ENCODE data around the gene SLC9A5.

SLC9A5 gene

DNA sequence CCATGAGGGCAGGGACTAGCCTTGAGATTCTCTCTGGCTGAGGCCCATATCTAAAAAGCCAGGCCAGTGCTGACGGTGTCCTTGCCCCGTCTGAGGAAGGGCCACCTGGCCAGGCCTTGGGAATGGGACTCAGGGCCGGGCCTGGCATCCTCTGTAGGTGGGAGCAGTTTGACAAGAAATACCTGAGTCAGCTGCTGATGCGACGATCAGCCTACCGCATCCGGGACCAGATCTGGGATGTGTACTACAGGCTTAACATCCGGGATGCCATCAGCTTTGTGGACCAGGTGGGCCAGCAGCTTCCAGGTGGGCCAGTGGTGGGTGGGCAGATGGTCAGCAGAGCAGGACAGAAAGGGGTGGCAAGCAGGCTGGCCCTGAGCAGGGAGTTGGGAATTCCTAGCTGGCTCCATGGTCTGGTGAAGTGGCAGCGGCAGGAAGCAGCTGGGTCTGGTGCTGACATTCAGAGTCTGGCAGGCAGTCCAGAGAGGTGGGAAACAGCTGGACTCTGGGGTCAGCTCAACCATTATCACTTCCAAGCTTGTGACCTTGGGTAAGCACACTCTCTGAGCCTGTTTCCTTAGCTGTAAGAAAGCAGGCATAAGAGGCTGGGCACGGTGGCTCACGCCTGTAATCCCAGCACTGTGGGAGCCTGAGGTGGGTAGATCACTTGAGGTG is 9.5 kb downstream of the SLC9A5 start:
- no peak for DNase-seq

DNA sequence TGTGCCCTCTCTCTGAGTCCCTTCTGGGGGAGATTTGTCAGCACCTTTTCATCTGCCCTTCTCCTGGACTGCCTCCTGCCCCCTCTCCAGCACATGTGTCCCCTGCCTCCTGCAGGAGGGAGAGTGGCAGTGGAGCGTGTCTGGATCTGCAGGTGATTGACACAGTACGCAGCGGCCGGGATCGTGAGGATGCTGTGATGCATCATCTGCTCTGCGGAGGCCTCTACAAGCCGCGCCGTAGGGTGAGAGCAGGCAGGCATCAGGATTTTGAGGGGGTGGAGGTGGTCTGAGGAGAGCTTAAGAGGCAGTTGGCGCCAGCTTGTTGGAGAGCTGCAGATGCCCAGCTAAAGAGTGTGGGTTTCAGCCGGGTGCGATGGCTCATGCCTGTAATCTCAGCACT is 10.9 kb downstream of the SLC9A5 start:
- DNase-seq = no peak

DNA sequence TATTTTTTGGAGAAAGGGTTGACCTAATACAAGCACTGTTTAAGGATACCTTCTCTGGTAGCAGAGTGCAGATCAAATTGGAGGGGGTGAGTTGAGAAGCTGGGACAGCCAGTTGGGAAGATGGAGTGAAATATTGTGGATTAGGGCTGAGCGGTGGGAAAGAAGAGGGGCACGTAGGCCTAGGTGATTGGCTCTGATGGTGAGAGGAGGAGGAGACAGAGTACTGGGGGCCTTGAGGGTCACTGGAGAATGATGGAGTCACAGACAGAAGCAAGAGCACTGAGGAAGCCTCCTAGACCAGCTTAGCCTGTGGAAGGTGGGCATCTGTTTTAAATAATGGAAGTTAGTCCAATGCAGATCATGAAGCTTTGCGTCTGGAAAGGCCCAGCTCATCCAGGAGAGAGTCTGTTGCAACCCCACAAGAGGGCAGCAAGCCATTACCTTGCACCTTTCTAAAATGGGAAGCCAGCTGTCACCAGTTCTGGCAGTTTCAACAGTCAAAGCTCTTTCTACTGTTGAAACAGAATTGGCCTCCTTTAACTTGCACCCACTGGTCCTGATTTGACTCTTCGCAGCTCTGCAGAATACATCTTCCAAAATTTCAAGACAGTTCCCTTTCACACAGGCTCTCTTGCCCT is 11.8 kb downstream of the SLC9A5 start:
- DNase-seq = peak in 1 of 2 experiments; percentile 22

DNA sequence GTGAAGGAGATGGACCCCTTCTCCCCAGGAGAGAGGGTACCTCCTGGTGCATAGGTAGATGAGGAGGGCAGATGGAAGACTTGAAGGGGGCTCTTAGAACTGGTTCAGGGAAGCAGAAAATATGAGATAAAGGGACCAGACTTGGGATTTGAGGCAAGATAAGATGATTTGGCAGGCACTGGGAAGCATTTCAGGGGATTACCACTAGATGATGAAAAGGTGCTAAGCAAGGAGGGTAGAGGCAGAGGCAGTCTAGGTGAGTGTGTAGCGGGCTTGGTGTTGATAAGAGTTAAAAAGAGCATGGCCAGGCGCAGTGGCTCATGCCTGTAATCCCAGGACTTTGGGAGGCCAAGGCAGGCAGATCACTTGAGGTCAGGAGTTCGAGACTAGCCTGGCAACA is 14.4 kb downstream of the SLC9A5 start:
- no peak for DNase-seq

GRCh38 chr16:67264277-67264676 is 15.5 kb downstream of the SLC9A5 start:
- DNase-seq = no peak

DNA sequence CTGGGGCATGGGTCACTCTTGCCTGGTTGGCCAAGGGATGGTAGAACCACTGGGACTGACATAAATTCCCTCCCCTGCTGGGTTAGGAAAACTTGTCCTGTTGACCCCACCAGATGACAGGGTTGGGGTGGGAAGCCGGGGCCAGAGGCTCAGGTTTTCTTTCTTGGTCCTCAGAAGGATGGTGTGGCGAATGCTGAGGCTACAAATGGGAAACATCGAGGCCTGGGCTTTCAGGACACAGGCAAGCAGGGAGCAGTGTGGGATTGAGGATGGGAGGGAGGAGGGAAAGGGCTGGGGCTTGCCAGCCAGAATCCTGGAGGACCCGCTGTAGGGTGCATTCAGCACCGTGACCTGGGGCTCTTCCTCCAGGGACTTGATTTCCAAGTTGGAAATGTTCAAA is 16.1 kb downstream of the SLC9A5 start:
- no peak for DNase-seq

DNA sequence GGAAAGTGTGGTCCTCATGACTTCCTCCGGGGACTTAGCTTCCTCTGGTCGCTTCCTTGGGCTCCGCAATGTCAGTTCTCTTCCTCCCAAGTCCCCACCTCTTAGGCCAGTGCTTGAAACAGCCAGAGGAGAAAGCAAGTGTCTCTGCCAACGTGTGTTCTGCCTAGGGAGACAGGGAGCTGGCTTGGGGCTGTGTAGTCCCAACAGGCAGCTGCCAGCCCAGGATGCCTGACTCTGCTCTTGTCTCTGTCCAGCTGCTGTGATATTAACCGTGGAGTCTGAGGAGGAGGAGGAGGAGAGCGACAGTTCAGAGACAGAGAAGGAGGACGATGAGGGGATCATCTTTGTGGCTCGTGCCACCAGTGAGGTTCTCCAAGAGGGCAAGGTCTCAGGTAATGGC is 17.1 kb downstream of the SLC9A5 start:
- DNase-seq = no peak

GRCh38 chr16:67268136-67268579 is 19.4 kb downstream of the SLC9A5 start:
- DNase-seq = no peak

DNA sequence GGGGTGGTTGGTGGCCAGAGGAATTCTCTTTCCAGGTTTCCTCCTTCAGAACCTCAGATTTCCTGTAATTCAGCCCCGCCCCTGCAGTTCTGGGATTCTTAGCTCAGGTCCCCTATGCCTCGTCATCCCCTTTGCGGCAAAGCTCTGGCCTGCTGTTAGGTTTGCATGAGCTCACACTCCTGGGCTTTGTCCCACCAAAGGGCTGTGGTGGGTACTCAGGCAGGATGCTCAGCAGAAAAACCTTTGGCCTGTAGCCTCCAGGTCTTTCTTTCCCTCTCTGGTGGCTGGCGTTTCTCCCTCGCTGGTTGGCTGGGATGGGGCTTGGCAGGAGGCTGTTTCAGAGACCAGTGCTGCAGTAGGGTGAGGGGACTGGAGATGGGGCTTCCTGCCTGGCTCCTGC is 21.0 kb downstream of the SLC9A5 start:
- no peak for DNase-seq

DNA sequence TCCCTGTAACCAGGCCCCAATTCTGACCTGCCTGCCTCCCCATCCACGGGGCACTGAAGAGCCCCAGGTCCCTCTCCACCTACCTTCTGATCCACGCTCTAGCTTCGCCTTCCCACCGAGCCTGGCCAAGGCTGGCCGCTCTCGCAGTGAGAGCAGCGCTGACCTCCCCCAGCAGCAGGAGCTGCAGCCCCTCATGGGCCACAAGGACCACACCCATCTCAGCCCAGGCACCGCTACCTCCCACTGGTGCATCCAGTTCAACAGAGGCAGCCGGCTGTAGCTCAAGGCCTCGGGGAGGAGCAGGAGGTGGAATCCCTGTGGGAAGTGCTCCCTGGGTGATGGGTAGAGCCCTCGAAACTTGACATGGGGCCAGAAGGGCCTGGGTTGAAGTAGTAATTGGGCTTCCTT is 22.2 kb downstream of the SLC9A5 start:
- no peak for DNase-seq

DNA sequence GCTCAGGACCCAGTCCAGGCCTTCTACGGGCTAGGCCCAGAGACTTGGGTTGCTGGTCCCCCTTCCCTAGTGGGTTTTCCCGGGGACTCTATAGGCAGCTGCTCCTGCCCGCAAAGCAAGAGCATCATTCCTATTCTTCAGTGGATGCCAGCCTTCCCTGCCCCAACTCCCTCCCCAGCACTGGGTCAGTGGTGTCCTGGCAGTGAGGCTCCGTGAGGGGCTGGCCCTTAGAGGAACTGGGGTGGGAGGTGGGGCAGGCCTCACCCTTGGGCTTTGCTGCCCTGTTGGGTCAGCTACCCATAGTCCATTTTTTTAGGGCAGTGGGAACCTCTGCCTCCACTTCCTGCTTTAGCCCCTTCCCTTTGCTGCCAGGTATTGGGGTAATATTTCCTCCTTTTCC is 22.7 kb downstream of the SLC9A5 start:
- no peak for DNase-seq

GRCh38 chr16:67275321-67275720 is 26.5 kb downstream of the SLC9A5 start:
- no peak for DNase-seq

DNA sequence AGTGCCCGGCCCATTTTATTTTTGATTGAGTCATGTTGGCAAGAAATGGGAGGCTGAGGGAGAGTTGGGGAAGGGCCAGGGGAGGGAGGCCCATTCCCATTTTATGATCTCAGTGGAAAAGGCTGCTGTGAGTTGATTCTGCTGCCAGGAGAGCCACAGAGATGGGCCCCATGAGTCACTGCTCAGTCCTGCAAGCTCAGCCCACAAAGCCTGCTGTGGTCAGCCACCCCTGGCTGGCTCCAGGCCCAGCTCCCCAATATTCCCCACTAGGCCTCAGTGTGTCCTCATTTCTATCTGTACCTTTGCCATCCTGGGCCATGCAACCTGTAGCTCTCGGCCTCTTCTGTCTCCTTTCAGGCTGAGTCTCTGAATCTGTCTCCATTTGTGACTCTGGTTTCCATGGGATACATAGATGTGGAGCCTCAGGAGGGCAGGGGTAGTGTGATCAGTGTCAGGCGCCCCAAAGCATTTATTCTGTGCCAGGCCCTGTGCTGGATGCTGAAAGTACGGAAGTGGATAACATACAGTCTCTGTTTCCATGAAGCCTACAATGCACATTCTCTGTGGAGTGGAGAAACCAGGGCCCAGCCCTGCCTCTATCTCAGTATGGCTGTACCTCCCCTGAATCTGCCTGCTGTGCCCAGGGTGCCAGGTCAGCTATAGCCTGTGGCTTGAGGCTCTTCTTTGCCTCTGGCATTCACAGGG is 28.7 kb downstream of the SLC9A5 start:
- DNase-seq = peak in 1 of 2 experiments; percentile 64

DNA sequence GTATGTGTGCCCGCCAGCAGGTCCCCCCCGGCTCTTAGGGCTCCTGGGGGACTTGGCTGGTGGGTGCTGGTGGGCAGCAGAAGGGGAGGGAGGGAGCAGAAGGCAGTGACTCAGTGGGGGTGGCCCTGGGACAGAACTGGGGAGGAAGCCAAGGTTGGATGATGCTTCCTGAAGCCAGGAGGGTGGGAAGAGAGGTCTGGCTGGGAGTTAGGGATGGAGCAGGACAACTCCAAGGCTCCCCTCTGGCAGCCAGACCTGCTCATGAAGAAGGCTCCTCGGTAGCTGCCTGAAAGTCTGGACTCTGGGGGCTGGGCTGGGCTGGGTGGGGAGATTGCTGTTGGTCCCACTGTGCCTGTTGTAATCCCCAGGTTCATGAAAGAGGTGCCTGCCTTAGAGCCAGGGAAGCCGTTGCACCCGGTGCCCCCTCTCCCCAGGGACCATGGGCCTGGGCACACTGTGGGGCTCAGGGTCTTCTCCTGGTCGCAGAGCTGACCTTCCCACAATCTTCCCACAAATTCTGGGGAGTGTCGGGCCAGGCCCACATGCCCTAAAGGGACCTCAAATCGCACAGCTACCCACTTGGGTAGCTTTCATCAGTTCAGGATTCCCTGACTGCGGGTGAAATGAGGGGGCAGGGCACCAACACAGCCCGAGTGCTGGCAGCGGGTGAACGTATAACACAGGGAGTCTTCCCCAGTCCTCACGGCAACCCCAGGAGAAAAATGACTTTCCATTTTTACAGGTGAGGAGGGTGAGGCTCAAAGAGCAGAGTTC is 29.4 kb downstream of the SLC9A5 start:
- DNase-seq = peak in 1 of 2 experiments; percentile 41

DNA sequence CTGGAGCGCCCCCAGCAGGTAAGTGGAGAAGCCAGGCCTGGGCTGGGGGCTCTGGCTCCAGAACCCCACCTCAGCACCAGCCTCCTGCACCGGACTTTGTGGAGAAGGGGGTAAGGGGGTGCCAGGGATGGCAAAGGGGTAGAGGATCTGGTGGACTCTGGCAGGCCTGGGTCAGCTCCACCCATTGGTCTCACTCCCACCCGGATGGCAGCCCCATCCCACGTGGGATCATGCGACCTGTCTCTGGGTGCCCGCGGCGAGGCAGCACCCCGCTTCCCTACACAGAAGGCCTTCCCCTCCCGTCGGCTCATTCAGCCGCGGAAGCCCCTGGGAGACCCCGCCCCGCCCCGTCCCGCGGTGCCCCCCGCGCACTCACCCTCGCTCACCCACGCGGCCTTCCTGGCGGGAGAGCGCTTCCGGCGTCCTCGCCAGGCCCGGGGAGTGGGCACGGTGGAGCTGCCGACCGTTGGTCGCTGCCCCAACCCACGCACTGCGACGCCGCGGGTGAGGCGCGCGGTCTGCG is 30.1 kb downstream of the SLC9A5 start:
- DNase-seq = peak in 1 of 2 experiments; percentile 69

DNA sequence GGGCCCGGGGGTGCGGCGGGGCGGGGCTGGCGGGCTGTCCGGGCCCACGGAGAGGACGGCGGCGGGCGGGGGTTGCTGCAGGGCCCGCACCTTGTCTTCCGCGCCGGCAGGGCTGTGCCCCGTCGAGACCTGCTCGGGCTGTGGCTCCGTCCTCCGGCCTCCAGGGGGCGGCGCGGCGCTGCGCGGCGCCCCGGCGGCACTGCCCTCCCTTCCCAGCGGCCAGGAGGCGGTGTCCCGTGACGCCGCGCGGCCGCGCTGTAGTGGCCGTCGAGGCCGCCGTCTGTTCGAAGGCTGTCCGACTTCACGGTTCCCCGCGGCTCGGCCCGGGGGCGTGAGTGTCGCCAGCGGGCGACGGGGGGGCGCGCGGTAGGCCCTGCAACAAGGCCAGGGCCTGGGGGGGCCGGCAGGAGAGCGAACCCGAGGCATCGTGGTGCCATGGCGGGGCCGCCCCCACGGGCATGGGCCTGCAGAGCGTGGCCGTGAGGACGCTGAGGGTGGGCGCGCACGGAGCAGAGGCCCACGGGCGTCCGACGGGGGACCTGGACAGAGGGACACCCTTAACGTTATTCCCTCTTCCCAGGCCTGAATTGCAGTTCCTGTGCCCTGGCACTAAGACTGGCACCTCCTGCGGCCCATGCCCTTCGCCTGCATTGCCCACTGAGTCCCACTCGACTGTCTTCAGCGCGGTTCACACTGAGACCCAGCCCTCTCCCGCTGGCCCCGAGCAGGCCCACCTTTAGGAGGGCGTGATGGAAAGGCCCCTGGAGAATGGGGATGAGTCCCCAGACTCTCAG is 30.7 kb downstream of the SLC9A5 start, which contains the start of gene PLEKHG4:
TSS of gene PLEKHG4 (plus strand) at position 237 of the 794 bp plus-strand sequence. CDS start at position 750, 513 bp downstream.
- peak; percentile 24 to 69 for DNase-seq

DNA sequence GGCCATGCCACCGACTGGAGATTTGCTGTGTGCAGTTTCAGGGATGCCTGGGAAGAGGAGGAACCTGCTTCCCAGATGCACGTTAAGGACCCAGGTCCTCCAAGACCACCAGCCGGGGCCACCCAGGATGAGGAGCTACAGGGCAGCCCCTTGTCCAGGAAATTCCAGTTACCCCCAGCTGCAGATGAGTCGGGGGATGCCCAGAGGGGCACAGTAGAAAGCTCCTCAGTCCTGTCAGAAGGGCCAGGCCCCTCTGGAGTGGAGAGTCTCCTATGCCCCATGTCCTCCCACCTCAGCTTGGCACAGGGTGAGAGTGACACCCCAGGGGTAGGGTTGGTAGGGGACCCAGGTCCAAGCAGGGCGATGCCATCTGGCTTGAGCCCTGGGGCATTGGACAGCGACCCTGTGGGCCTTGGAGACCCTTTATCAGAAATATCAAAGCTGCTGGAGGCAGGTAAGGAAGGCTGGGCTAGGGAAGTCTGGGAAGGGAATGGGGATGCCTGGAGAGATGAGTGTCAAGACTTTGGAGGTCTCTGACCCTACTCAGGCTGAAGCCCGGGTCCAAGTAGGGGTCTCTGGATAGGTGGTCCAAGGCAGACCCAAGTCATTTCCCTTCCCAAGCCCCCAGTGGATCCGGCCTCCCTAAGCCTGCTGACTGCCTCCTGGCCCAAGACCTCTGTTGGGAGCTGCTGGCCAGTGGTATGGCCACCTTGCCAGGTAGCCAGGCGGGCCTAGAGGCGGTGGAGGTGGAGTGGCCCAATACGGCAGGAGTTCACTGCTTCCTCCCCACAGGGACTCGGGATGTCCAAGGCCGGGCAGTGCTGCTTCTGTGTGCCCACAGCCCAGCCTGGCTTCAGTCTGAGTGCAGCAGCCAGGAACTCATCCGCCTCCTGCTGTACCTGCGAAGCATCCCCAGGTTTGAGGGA is 31.6 kb downstream of the SLC9A5 start:
- no peak for DNase-seq

GRCh38 chr16:67281536-67282446 is 33.0 kb downstream of the SLC9A5 start:
- no peak for DNase-seq

DNA sequence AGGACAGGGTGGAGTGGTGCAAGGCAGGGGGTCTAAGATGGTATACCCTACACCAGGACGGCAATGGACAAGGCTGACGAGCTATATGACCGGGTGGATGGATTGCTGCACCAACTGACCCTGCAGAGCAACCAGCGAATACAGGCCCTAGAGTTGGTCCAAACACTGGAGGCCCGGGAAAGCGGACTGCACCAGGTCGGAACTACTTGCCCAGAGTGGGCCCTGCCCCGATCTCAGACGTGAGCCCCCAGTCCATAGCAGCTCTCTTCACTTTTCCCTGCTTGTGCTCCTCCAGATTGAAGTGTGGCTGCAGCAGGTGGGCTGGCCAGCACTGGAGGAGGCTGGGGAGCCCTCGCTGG is 33.6 kb downstream of the SLC9A5 start:
- no peak for DNase-seq

Data from NCI-H446 (cell line).